ENCODE data around the gene UQCC5.

The UQCC5 gene

DNA sequence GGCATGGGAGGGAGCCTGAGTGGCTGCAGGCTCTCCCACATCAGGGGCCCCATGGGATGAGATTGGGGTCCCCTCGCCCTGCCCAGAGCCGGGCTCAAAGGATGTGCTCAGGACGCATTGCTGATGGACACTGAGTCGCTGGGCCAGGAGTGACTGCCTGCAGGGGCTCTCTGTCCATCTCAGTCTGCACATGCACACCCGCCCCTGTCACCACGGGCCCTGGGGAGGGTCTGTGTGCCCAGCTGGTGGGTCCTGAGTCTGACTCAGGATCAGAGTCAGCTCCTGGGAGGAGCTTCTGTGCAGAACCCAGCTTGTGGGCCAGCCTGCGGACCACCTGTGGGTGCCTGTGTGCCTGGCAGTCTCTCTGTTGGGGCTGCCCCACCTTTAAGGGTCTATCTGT lies 23.1 kb upstream of the UQCC5 start:
- Histone ChIP-seq H3K27me3 (ENCODE audit: low read depth) (peaks cover 2% of the 10 kb centered on the region; the same call in 1 of the 2 replicates), H3K36me3 (replicated peaks) (no peaks in the 10 kb centered on the region)
- in situ Hi-C loops (cut with MboI; ENCODE audit: low sequenced_read_pairs): no loop called here

GRCh38 chr3:52514576-52514975 lies 21.8 kb upstream of the UQCC5 start:
- no peak overlapping the region for H3K4me3 ChIP-seq
- H3K27me3 ChIP-seq (ENCODE audit: low read depth): peaks cover 2% of the 10 kb centered on the region; the same call in 1 of the 2 replicates
- in situ Hi-C loops (cut with MboI; ENCODE audit: low sequenced_read_pairs): no loop called here
- no peak for DNase-seq (ENCODE audit: low spot score in 2 of 2)
- no peaks in the 10 kb centered on the region for H3K9me3 ChIP-seq
- no peaks in the 10 kb centered on the region for H3K36me3 ChIP-seq (replicated peaks)
- no peaks in the 10 kb centered on the region for H3K4me1 ChIP-seq

More for the DNA sequence above, 23.1 kb upstream of the UQCC5 start:
- Histone ChIP-seq H3K4me1 (no peaks in the 10 kb centered on the region), H3K9me3 (no peaks in the 10 kb centered on the region), H3K4me3 (no peak overlapping the region)
- DNase-seq (ENCODE audit: low spot score in 2 of 2): no peak

DNA sequence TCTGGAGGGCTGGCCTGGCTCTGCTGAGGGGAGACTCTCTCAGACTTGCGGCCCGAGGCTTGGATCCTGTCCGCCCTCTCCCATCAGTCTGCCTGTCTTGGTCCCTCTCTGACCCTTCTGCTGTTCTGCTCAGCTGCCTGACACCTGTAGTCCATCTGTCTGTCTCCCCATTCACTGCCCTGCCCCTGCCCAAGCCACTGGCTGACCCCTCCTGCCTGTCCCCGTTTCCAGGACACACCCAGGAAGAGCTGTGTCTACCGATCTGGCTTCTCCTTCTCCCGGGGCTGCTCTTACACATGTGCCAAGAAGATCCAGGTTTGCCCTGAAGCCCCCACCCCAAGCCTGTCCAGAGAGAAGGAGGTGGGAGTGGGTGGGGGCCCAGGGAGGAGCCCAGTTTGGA lies 21.2 kb upstream of the UQCC5 start:
- Histone ChIP-seq H3K36me3 (replicated peaks) (no peaks in the 10 kb centered on the region), H3K9me3 (no peaks in the 10 kb centered on the region), H3K27me3 (ENCODE audit: low read depth) (peaks cover 2% of the 10 kb centered on the region; the same call in 1 of the 2 replicates), H3K4me1 (no peaks in the 10 kb centered on the region), H3K4me3 (no peak overlapping the region)
- in situ Hi-C loops (cut with MboI; ENCODE audit: low sequenced_read_pairs): no loop called here
- no peak for DNase-seq (ENCODE audit: low spot score in 2 of 2)

- Histone ChIP-seq H3K4me1 (no peaks in the 10 kb centered on the region), H3K27me3 (ENCODE audit: low read depth) (peaks cover 2% of the 10 kb centered on the region; the same call in 1 of the 2 replicates), H3K4me3 (no peak overlapping the region), H3K9me3 (no peaks in the 10 kb centered on the region), H3K36me3 (replicated peaks) (no peaks in the 10 kb centered on the region)
- in situ Hi-C loops (cut with MboI; ENCODE audit: low sequenced_read_pairs): no loop called here
- no peak for DNase-seq (ENCODE audit: low spot score in 2 of 2)
Measured at GRCh38 chr3:52516509-52517195, 19.8 kb upstream of the UQCC5 start.

GRCh38 chr3:52517796-52518722 lies 18.3 kb upstream of the UQCC5 start:
- in situ Hi-C loops (cut with MboI; ENCODE audit: low sequenced_read_pairs): no loop called here
- DNase-seq (ENCODE audit: low spot score in 2 of 2): no peak
- H3K4me3 ChIP-seq: no peak overlapping the region
- H3K27me3 ChIP-seq (ENCODE audit: low read depth): no peaks in the 10 kb centered on the region
- no peaks in the 10 kb centered on the region for H3K9me3 ChIP-seq
- H3K4me1 ChIP-seq: no peaks in the 10 kb centered on the region
- H3K36me3 ChIP-seq (replicated peaks): no peaks in the 10 kb centered on the region

DNA sequence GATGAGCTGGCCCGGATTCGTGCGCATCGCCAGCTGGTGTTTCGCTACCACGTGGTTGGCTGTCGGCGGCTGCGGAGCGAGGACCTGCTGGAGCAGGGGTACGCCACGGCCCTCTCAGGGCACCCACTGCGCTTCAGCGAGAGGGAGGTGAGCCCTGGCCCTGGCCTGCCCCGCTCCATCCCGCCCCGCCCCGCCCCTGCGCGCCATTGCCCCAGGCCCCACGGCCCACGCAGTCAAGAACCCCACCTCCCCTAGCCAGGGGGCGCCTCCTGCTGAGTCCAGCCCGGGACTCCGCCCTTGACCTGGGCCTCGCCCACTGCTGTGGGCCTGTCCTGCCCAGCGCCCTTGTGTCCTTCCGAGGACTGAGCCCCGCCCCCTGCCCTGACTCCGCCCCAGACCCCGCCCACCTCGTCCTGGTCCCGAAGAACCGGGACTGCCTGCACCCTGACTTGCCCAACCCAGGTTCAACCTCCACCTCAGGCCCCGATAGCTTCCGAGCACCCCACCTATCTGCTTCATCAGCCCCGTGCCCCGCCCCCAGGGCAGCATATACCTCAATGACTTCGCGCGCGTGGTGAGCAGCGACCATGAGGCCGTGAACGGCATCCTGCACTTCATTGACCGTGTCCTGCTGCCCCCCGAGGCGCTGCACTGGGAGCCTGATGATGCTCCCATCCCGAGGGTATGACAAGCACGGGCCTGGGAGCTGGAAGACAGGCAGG lies 17.5 kb upstream of the UQCC5 start:
- peak in 1 of 2 experiments; percentile 50 for DNase-seq (ENCODE audit: low spot score in 2 of 2)

GRCh38 chr3:52519445-52520140 lies 16.8 kb upstream of the UQCC5 start:
- Histone ChIP-seq H3K4me1 (no peaks in the 10 kb centered on the region), H3K9me3 (no peaks in the 10 kb centered on the region), H3K27me3 (ENCODE audit: low read depth) (no peaks in the 10 kb centered on the region), H3K36me3 (replicated peaks) (peaks cover 13% of the 10 kb centered on the region), H3K4me3 (no peak overlapping the region)
- in situ Hi-C loops (cut with MboI; ENCODE audit: low sequenced_read_pairs): no loop called here
- no peak for DNase-seq (ENCODE audit: low spot score in 2 of 2)

More for the DNA sequence above, 17.5 kb upstream of the UQCC5 start:
- in situ Hi-C loops (cut with MboI; ENCODE audit: low sequenced_read_pairs): no loop called here
- H3K4me1 ChIP-seq: no peaks in the 10 kb centered on the region
- H3K27me3 ChIP-seq (ENCODE audit: low read depth): no peaks in the 10 kb centered on the region
- H3K9me3 ChIP-seq: no peaks in the 10 kb centered on the region
- H3K4me3 ChIP-seq: no peak overlapping the region
- peaks cover 6% of the 10 kb centered on the region for H3K36me3 ChIP-seq (replicated peaks)

DNA sequence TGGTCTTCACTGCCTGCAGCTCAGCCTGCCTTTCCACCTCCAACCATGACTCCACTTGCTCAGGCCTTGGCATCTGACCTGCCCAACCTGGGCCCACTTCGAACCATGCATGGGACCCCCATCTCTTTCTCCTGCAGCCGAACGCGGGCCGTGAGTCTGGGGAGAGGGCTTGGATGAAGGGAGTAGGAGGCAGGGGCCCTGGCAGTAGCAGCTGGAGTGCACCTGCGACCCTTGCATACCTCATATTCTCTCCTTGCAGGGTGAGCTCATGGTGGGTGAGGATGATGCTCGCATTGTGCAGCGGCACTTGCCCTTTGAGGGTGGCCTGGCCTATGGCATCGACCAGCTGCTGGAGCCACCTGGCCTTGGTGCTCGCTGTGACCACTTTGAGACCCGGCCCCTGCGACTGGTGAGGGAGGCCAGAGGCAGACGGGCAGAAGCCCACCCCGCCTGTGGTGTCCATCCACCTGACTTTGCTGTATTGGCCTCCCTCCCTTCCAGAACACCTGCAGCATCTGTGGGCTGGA lies 16.2 kb upstream of the UQCC5 start:
- Histone ChIP-seq H3K27me3 (ENCODE audit: low read depth) (no peaks in the 10 kb centered on the region), H3K4me3 (no peak overlapping the region), H3K36me3 (replicated peaks) (peaks cover 15% of the 10 kb centered on the region), H3K4me1 (no peaks in the 10 kb centered on the region), H3K9me3 (no peaks in the 10 kb centered on the region)
- in situ Hi-C loops (cut with MboI; ENCODE audit: low sequenced_read_pairs): no loop called here
- DNase-seq (ENCODE audit: low spot score in 2 of 2): no peak

DNA sequence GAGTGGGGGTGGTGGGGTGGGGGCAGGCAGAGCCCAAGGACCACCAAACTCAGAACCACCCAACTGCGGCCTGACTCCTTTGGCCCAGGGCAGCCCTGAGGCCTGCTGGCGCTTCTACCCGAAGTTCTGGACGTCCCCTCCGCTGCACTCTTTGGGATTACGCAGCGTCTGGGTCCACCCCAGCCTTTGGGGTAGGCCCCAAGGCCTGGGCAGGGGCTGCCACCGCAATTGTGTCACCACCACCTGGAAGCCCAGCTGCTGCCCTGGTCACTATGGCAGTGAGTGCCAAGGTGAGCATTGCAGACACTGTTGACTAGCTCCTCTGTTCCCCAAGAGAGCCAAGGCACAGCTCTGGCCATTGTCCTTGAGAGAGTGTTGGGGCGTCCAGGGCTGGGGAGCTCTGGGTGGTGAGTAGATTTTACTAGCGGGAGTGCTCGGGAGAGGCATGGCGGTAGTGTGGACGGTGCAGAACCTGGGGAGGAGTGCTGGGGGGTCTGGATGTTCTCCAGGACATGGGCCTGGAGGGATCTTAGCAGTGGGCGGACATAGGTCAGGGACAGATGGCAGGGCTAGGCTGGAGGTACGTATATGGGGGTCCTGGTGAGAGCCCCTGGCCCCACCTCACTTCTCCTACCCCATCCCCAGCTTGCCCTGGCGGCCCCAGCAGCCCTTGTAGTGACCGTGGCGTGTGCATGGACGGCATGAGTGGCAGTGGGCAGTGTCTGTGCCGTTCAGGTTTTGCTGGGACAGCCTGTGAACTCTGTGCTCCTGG lies 15.5 kb upstream of the UQCC5 start:
- no peaks in the 10 kb centered on the region for H3K27me3 ChIP-seq (ENCODE audit: low read depth)
- H3K4me1 ChIP-seq: no peaks in the 10 kb centered on the region
- no peak overlapping the region for H3K4me3 ChIP-seq
- no peak for DNase-seq (ENCODE audit: low spot score in 2 of 2)
- H3K9me3 ChIP-seq: no peaks in the 10 kb centered on the region
- in situ Hi-C loops (cut with MboI; ENCODE audit: low sequenced_read_pairs): no loop called here
- H3K36me3 ChIP-seq (replicated peaks): peaks cover 22% of the 10 kb centered on the region

GRCh38 chr3:52521488-52521824 lies 14.9 kb upstream of the UQCC5 start:
- H3K9me3 ChIP-seq: no peaks in the 10 kb centered on the region
- H3K27me3 ChIP-seq (ENCODE audit: low read depth): no peaks in the 10 kb centered on the region
- DNase-seq (ENCODE audit: low spot score in 2 of 2): no peak
- no peak overlapping the region for H3K4me3 ChIP-seq
- in situ Hi-C loops (cut with MboI; ENCODE audit: low sequenced_read_pairs): no loop called here
- no peaks in the 10 kb centered on the region for H3K4me1 ChIP-seq
- H3K36me3 ChIP-seq (replicated peaks): peaks cover 28% of the 10 kb centered on the region

- Histone ChIP-seq H3K4me3 (no peak overlapping the region), H3K4me1 (no peaks in the 10 kb centered on the region), H3K36me3 (replicated peaks) (peaks cover 34% of the 10 kb centered on the region), H3K9me3 (no peaks in the 10 kb centered on the region), H3K27me3 (ENCODE audit: low read depth) (no peaks in the 10 kb centered on the region)
- in situ Hi-C loops (cut with MboI; ENCODE audit: low sequenced_read_pairs): no loop called here
- no peak for DNase-seq (ENCODE audit: low spot score in 2 of 2)
Measured at GRCh38 chr3:52521881-52522650, 14.3 kb upstream of the UQCC5 start.

DNA sequence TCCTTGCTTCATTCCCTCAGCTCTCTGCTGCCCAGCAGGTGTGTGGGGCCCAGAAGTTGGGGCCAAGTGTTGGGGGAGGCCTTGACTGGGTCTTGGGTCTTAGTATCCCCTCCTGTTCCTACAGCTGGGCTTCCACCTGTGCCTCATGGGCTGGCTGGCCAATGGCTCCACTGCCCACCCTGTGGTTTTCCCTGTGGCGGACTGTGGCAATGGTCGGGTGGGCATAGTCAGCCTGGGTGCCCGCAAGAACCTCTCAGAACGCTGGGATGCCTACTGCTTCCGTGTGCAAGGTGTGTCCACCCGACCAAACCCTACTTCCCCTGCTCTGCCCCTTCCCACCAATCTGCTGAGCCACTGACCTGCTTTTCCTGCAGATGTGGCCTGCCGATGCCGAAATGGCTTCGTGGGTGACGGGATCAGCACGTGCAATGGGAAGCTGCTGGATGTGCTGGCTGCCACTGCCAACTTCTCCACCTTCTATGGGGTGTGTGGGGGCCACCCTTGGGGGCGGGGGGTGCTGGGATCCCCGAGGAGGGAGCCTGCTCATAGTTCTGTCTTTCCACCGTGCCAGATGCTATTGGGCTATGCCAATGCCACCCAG lies 13.7 kb upstream of the UQCC5 start:
- H3K36me3 ChIP-seq (replicated peaks): peaks cover 41% of the 10 kb centered on the region
- no peaks in the 10 kb centered on the region for H3K4me1 ChIP-seq
- no peaks in the 10 kb centered on the region for H3K27me3 ChIP-seq (ENCODE audit: low read depth)
- no peak overlapping the region for H3K4me3 ChIP-seq
- H3K9me3 ChIP-seq: no peaks in the 10 kb centered on the region
- no peak for DNase-seq (ENCODE audit: low spot score in 2 of 2)
- in situ Hi-C loops (cut with MboI; ENCODE audit: low sequenced_read_pairs): no loop called here

Data from HAP-1 (cell line).